ENCODE measurements around the gene NVL. TPM values are rescaled to one million over a fixed set of nuclear protein-coding genes. Genes with fewer than 3 reads are reported as not detected.

Gene NVL
- total and polyA plus RNA-seq, 2 donors (not counting 3 experiments of a cell fraction or from before 2014, with no cell fraction given), result 16.7 to 30.3 TPM

GRCh38 chr1:224216382-224216781, 113.6 kb downstream of the NVL start:
- H4K20me1 ChIP-seq (replicated peaks; ENCODE audit: control insufficient read depth, extremely low read depth, insufficient read depth, low read length), result no peaks in the 10 kb centered on the region
- TF ChIP-seq GATA2 (IDR thresholded peaks at IDR 0.05; ENCODE audit: insufficient read depth, insufficient read length, low read depth, low read length) (no peak), MYC (IDR thresholded peaks at IDR 0.05; ENCODE audit: low read depth, low read length) (no peak), EZH2 (IDR thresholded peaks at IDR 0.05; ENCODE audit: borderline replicate concordance, low read depth, low read length, severe bottlenecking) (no peak), POLR2A (IDR thresholded peaks at IDR 0.05; ENCODE audit: low read depth, low read length) (no peak), POLR2AphosphoS5 (IDR thresholded peaks at IDR 0.05; ENCODE audit: insufficient read depth, low read depth, low read length) (no peak), JUN (IDR thresholded peaks at IDR 0.05; ENCODE audit: borderline replicate concordance, insufficient read depth, insufficient read length, low read depth) (no peak), FOS (IDR thresholded peaks at IDR 0.05; ENCODE audit: borderline replicate concordance, insufficient read depth, low read length) (no peak)
- TF ChIP-seq, protein P1, sequence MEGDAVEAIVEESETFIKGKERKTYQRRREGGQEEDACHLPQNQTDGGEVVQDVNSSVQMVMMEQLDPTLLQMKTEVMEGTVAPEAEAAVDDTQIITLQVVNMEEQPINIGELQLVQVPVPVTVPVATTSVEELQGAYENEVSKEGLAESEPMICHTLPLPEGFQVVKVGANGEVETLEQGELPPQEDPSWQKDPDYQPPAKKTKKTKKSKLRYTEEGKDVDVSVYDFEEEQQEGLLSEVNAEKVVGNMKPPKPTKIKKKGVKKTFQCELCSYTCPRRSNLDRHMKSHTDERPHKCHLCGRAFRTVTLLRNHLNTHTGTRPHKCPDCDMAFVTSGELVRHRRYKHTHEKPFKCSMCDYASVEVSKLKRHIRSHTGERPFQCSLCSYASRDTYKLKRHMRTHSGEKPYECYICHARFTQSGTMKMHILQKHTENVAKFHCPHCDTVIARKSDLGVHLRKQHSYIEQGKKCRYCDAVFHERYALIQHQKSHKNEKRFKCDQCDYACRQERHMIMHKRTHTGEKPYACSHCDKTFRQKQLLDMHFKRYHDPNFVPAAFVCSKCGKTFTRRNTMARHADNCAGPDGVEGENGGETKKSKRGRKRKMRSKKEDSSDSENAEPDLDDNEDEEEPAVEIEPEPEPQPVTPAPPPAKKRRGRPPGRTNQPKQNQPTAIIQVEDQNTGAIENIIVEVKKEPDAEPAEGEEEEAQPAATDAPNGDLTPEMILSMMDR (IDR thresholded peaks at IDR 0.05; ENCODE audit: extremely low read depth in 1 of 2, insufficient read depth in 1 of 2, low read depth in 1 of 2, low read length in 2 of 2), result no peak
- TF ChIP-seq, protein P2, sequence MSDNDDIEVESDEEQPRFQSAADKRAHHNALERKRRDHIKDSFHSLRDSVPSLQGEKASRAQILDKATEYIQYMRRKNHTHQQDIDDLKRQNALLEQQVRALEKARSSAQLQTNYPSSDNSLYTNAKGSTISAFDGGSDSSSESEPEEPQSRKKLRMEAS (IDR thresholded peaks at IDR 0.05; ENCODE audit: insufficient read depth, insufficient read length), result no peak
- H3K4me3 ChIP-seq (replicated peaks in 1 of 3; ENCODE audit: insufficient read depth in 1 of 3, low read depth in 1 of 3, low read length in 3 of 3), result no peak overlapping the region
- no peaks in the 10 kb centered on the region for H3K79me2 ChIP-seq (ENCODE audit: control insufficient read depth, insufficient read depth, low read length)
- H3K9me1 ChIP-seq (replicated peaks; ENCODE audit: control insufficient read depth, extremely low read depth, insufficient read depth, low read length), result no peaks in the 10 kb centered on the region
- H3K27ac ChIP-seq (ENCODE audit: insufficient read depth, low read depth, low read length), result no peak overlapping the region
- H3K36me3 ChIP-seq (ENCODE audit: control insufficient read depth in 2 of 2, extremely low read depth in 1 of 2, insufficient read depth in 2 of 2, low read length in 2 of 2), result no peaks in the 10 kb centered on the region
- CTCF ChIA-PET, result no interaction called here
- peaks cover 7% of the 10 kb centered on the region for H3K4me1 ChIP-seq (ENCODE audit: control insufficient read depth, extremely low read depth, insufficient read depth, low read length)
- POLR2A ChIA-PET, result interaction anchor here (0.6 kb wide), 1 partner anchor 26 kb away, joined by 7 read pairs; no protein-coding TSS in a partner anchor
- intact Hi-C loops (cut with micrococcal nuclease), result no loop called here
- DNase-seq (ENCODE audit: low read depth, low spot score) (no peak), FAIRE-seq (no peak)
- H2AFZ ChIP-seq (ENCODE audit: low read depth, low read length), result no peak overlapping the region
- no peak overlapping the region for H3K4me2 ChIP-seq (ENCODE audit: insufficient read depth, low read length)
- H3K27me3 ChIP-seq (ENCODE audit: control insufficient read depth in 2 of 2, insufficient read depth in 2 of 2, low read length in 2 of 2), result no peaks in the 10 kb centered on the region
- H3K9ac ChIP-seq (replicated peaks; ENCODE audit: extremely low read depth, insufficient read depth, low read length), result no peak overlapping the region
- no peaks in the 10 kb centered on the region for H3K9me3 ChIP-seq (replicated peaks; ENCODE audit: control insufficient read depth, insufficient read depth, low read length)
- BruUV-seq (replicated peaks), result no TSS peak
- dilution Hi-C loops (cut with MboI; ENCODE audit: extremely low pct_ligation_motif_present, low sequenced_read_pairs), result no loop called here

Data from endothelial cell of umbilical vein (primary cell).